SK-N-SH treated with all-trans-retinoic acid at 6 μM for 48 hours (cell line): ENCODE results near the gene VASN.

Source experiments
- GLIS3 ChIP-seq: fragments of 250-450 bp; sonication (Bioruptor Pico); IDR thresholded peaks from 2 replicates; pipeline ENCODE4 v1.5.0; 2020; ENCODE audit warnings: mild to moderate bottlenecking, moderate library complexity
- OSR1 ChIP-seq: fragments of 250-450 bp; sonication (Bioruptor Pico); IDR thresholded peaks from 2 replicates; pipeline ENCODE4 v1.8.0; 2022; ENCODE audit warnings: moderate library complexity, mild to moderate bottlenecking, inconsistent platforms
- PATZ1 ChIP-seq: fragments of 250-450 bp; sonication (Bioruptor Pico); IDR thresholded peaks from 2 replicates; pipeline ENCODE4 v1.8.0; 2020; ENCODE audit warnings: mild to moderate bottlenecking, moderate library complexity, borderline replicate concordance
- POU6F1 ChIP-seq: fragments of 250-450 bp; sonication (Bioruptor Pico); IDR thresholded peaks from 2 replicates; pipeline ENCODE4 v1.8.0; 2021; ENCODE audit warnings: low read depth, mild to moderate bottlenecking, moderate library complexity, borderline replicate concordance
- RARB ChIP-seq: fragments of 250-450 bp; sonication (Bioruptor Pico); IDR thresholded peaks from 2 replicates; pipeline ENCODE4 v1.8.0; 2021; ENCODE audit warnings: mild to moderate bottlenecking, moderate library complexity
- TCF4 ChIP-seq: fragments of 250-450 bp; sonication (Bioruptor Pico); IDR thresholded peaks from 2 replicates; pipeline ENCODE4 v1.8.0; 2021; ENCODE audit warnings: mild to moderate bottlenecking, moderate library complexity, borderline replicate concordance
- ZC3H10 ChIP-seq: fragments of 250-450 bp; sonication (Bioruptor Pico); IDR thresholded peaks from 2 replicates; pipeline ENCODE4 v1.5.1; 2021; ENCODE audit warnings: mild to moderate bottlenecking, moderate library complexity
- ZFP3 ChIP-seq: fragments of 250-450 bp; sonication (Bioruptor Pico); IDR thresholded peaks from 2 replicates; pipeline ENCODE4 v1.5.0; 2020; ENCODE audit warnings: mild to moderate bottlenecking, moderate library complexity
- ZFP30 ChIP-seq: fragments of 450-650 bp; formaldehyde crosslinking; IDR thresholded peaks from 2 replicates; pipeline ENCODE4 v1.5.0; 2022; ENCODE audit warnings: mild to moderate bottlenecking, moderate library complexity
- ZNF8 ChIP-seq: fragments of 450-650 bp; formaldehyde crosslinking; IDR thresholded peaks from 2 replicates; pipeline ENCODE4 v1.5.0; 2020; ENCODE audit warnings: mild to moderate bottlenecking, moderate library complexity

GRCh38 chr16:4327386-4328045 is 44.1 kb upstream of the VASN start:
- TF ChIP-seq OSR1 (CRISPR knock-in tag) (no peak), GLIS3 (no peak), ZFP30 (no peak), ZNF8 (CRISPR knock-in tag) (no peak), TCF4 (CRISPR knock-in tag) (no peak), ZC3H10 (no peak), RARB (CRISPR knock-in tag) (no peak), POU6F1 (CRISPR knock-in tag) (no peak), PATZ1 (CRISPR knock-in tag) (no peak), ZFP3 (CRISPR knock-in tag) (no peak)
